WI38 (cell line): ENCODE measurements around the gene TUBGCP2.
A peak's percentile ranks its signal among the peaks of the same experiment; 100 is the strongest.

Source experiments
- H3K4me3 ChIP-seq: 2 replicates; pipeline ENCODE4 v1.5.1; 2011; ENCODE audit warnings: low read depth, mild to moderate bottlenecking, control low read depth, low read length
- CTCF ChIP-seq: IDR thresholded peaks from 2 replicates; pipeline ENCODE4 v1.5.1; 2012; ENCODE audit warnings: low read depth, mild to moderate bottlenecking, control low read depth, low read length

Gene TUBGCP2

GRCh38 chr10:133307776-133308420 lies 774 bp downstream of the TUBGCP2 start:
- peak; percentile 64 for TF ChIP-seq CTCF
- H3K4me3 ChIP-seq: peak overlapping the region; percentile 95

DNA sequence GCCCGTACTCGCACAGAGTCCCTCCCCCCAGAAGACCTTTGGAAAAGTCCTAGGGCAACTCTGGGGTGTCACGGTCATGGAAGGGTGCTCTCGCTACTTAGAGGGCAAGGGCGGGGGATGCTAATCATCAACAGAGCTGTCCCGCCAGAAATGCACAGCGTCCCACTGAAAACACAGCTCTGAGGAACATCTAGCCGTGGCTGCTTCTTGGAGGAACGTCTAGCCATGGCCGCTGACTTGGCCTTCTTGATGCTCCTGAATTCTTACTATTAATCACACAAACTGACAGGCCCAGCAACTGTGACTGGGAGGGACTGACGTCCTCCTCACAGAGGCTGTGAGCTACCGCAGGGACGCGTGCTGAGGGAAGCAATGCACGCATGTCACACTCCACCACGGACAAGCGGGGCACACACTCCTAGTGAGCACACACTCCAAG lies 1.7 kb downstream of the TUBGCP2 start:
- no peak overlapping the region for H3K4me3 ChIP-seq
- no peak for TF ChIP-seq CTCF

GRCh38 chr10:133306097-133306476 lies 2.6 kb downstream of the TUBGCP2 start:
- H3K4me3 ChIP-seq: no peak overlapping the region
- no peak for TF ChIP-seq CTCF

DNA sequence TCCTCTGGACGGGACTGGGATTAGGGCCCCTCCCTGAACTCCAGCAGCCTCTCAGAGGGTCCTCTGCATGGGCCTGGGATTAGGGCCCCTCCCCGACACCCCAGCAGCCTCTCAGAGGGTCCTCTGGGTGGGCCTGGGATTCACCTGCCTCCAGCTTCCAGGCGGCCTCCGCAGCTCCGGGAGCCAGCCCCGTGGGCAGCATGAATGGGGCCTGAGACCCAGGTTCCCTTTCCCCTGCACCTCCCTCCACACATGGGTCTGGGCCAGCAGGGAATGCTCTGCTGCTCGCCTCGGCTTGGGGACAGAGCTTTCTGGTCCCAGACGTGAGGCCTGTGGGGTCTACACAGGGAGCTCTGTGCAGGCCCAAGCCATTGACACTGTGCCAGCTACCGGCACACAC lies 5.5 kb downstream of the TUBGCP2 start:
- no peak overlapping the region for H3K4me3 ChIP-seq
- no peak for TF ChIP-seq CTCF

GRCh38 chr10:133302230-133302629 lies 6.4 kb downstream of the TUBGCP2 start:
- H3K4me3 ChIP-seq: no peak overlapping the region
- no peak for TF ChIP-seq CTCF

DNA sequence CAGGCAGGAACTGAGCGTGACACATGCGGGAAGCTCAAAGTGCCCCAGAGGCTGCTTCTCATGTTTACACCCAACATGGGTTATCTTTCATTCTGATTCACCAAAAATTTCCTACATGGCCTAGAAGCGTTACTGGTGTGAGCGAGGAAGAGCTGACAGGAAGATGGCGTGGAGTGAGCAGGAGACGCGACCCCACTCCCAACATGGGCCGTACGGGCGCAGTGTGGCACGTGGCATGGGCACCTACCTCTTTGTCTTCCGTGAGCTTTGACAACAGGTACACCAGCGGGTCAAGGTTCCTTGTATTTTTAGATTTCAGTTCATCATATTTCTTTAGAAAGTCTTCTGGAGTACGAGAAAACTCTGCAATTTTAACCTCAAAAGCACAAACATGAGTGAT lies 8.9 kb downstream of the TUBGCP2 start:
- H3K4me3 ChIP-seq: no peak overlapping the region
- no peak for TF ChIP-seq CTCF

GRCh38 chr10:133299224-133299623 lies 9.4 kb downstream of the TUBGCP2 start:
- H3K4me3 ChIP-seq: no peak overlapping the region
- no peak for TF ChIP-seq CTCF
